Common myeloid progenitor, CD34-positive (primary cell): ENCODE results near the gene NEK11.

Source experiments
- CTCF ChIA-PET: fragments of 350-600 bp; sonication (Branson Sonifier 250); formaldehyde crosslinking; loops from one replicate; lab custom pipeline; 2021; ENCODE audit warnings: antibody characterized with exemption; lab: Charles Lee
- POLR2A ChIA-PET: fragments of 350-600 bp; sonication (Branson Sonifier 250); formaldehyde crosslinking; loops from one replicate; lab custom pipeline; 2021; ENCODE audit warnings: antibody characterized with exemption; lab: Charles Lee
- DNase-seq, 3 donors: peaks; one replicate each; pipeline versions ENCODE4 v3.0.0 to v3.0.0-alpha.2; 2013
- H3K27ac ChIP-seq, 2 experiments: 1 replicate in 1 of 2; 2 replicates in 1 of 2; pipeline ENCODE4 v1.7.0; 2013; ENCODE audit warnings: inconsistent platforms in 2 of 2, low read length in 2 of 2, mild to moderate bottlenecking in 2 of 2, low read depth in 1 of 2, moderate library complexity in 1 of 2; ENCODE audit not compliant: severe bottlenecking in 2 of 2, insufficient read depth in 1 of 2, poor library complexity in 1 of 2
- H3K27me3 ChIP-seq, 5 experiments: replicated peaks in 2 of 5; 1 replicate in 3 of 5; 2 replicates in 2 of 5; pipeline versions ENCODE4 v1.6.1 to v1.7.0; 2013; ENCODE audit warnings: low read length in 4 of 5, mild to moderate bottlenecking in 2 of 5, moderate library complexity in 2 of 5, inconsistent platforms in 1 of 5; ENCODE audit not compliant: insufficient read depth in 5 of 5, control insufficient read depth in 4 of 5
- H3K36me3 ChIP-seq, 4 experiments: 1 replicate in 2 of 4; 2 replicates in 2 of 4; pipeline versions ENCODE4 v1.6.1 to v1.7.0; 2013; ENCODE audit warnings: low read length in 3 of 4, control low read depth in 1 of 4, mild to moderate bottlenecking in 1 of 4; ENCODE audit not compliant: control insufficient read depth in 4 of 4, insufficient read depth in 4 of 4
- H3K4me1 ChIP-seq, 4 experiments: 1 replicate in 3 of 4; 2 replicates in 1 of 4; pipeline versions ENCODE4 v1.6.1 to v1.7.1; 2013; ENCODE audit warnings: low read length in 3 of 4, mild to moderate bottlenecking in 3 of 4, control low read depth in 1 of 4, inconsistent platforms in 1 of 4, moderate library complexity in 1 of 4; ENCODE audit not compliant: control insufficient read depth in 4 of 4, insufficient read depth in 4 of 4; ENCODE audit errors: control extremely low read depth in 1 of 4
- H3K4me3 ChIP-seq, 7 experiments: 1 replicate in 4 of 7; 2 replicates in 3 of 7; pipeline versions ENCODE4 v1.5.1 to v1.7.0; 2013; ENCODE audit warnings: mild to moderate bottlenecking in 7 of 7, low read length in 6 of 7, moderate library complexity in 6 of 7, inconsistent platforms in 2 of 7, low read depth in 2 of 7, control low read depth in 1 of 7; ENCODE audit not compliant: insufficient read depth in 4 of 7, control insufficient read depth in 1 of 7; ENCODE audit errors: extremely low read depth in 1 of 7
- H3K9me3 ChIP-seq, 5 experiments: 1 replicate in 4 of 5; 2 replicates in 1 of 5; pipeline versions ENCODE4 v1.6.1 to v1.7.1; 2013; ENCODE audit warnings: low read length in 4 of 5, mild to moderate bottlenecking in 2 of 5, inconsistent platforms in 1 of 5, low read depth in 1 of 5, moderate library complexity in 1 of 5; ENCODE audit not compliant: control insufficient read depth in 4 of 5, insufficient read depth in 2 of 5; ENCODE audit errors: control extremely low read depth in 1 of 5
- WGBS: methylation state at CpG from one replicate; pipeline ENCODE4 v1.1.5; 2013; ENCODE audit not compliant: insufficient coverage; 5-methylcytosine and 5-hydroxymethylcytosine counted together

Gene NEK11

DNA sequence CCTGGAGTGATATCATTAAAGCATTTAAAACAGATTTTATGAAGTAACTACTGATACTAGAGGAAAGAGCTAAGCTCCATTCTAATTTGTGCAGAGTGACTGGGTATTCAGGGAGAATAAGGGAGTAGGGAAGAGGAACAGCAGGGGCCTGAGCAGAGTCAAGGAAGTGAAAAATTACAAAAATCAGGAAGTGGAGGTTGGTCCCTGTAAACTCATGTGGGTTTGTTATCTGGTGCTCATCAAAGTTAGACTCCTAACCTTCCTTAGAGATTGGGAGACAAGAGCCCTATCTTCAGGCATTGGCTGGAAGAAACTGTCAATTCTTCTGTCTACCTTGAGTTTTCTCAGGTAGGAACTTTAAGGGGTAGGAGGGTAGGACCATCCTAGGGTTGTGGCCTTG is 82.5 kb downstream of the NEK11 start:
- peak in 2 of 3 donors; percentile 2 to 6 for DNase-seq
- peaks cover 0 to 6% (median 0%) of the 10 kb centered on the region in 5 experiments for H3K9me3 ChIP-seq
- peaks cover 0 to 4% (median 3%) of the 10 kb centered on the region in 4 experiments for H3K4me1 ChIP-seq
- no peaks in the 10 kb centered on the region for H3K36me3 ChIP-seq
- no peaks in the 10 kb centered on the region for H3K27me3 ChIP-seq
- ChIA-PET POLR2A (no interaction called here), CTCF (no interaction called here)
- H3K4me3 ChIP-seq = no peak overlapping the region
- H3K27ac ChIP-seq = no peak overlapping the region

DNA sequence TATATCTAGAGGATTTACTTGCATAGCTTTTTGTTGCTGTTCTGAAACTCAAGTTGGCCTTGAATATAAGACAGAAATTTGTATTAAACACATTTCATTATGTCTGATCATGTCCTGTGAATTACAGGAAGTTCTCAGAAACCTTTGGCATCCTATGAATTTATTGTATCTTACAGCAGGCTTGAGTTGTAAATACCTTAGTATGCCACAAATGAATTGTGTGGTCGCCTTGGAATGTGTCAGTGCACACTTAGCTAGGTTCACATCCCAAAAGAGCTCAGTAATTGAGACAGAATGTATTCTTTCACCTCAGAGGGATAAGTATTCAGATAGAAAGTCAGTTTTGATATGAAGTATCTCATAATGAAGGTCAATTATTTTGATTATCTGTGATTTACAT is 83.4 kb downstream of the NEK11 start:
- ChIA-PET POLR2A (no interaction called here), CTCF (no interaction called here)
- H3K27ac ChIP-seq = no peak overlapping the region
- WGBS = no CpG with 5 or more reads among the region's 1 CpG
- no peaks in the 10 kb centered on the region for H3K36me3 ChIP-seq
- H3K27me3 ChIP-seq = no peaks in the 10 kb centered on the region
- no peak for DNase-seq
- H3K4me1 ChIP-seq = peaks cover 0 to 4% (median 3%) of the 10 kb centered on the region in 4 experiments
- no peaks in the 10 kb centered on the region for H3K9me3 ChIP-seq
- no peak overlapping the region for H3K4me3 ChIP-seq

GRCh38 chr3:131114256-131114655 is 87.6 kb downstream of the NEK11 start:
- 87% methylated on average over 3 of the region's 3 CpGs for WGBS
- Histone ChIP-seq H3K4me1 (peaks cover 0 to 3% (median 2%) of the 10 kb centered on the region in 4 experiments), H3K27ac (no peak overlapping the region), H3K27me3 (no peaks in the 10 kb centered on the region), H3K36me3 (no peaks in the 10 kb centered on the region), H3K4me3 (no peak overlapping the region), H3K9me3 (no peaks in the 10 kb centered on the region)
- POLR2A ChIA-PET = no interaction called here
- CTCF ChIA-PET = no interaction called here
- DNase-seq = no peak

GRCh38 chr3:131125684-131126083 is 99.0 kb downstream of the NEK11 start:
- CTCF ChIA-PET = no interaction called here
- H3K36me3 ChIP-seq = no peaks in the 10 kb centered on the region

GRCh38 chr3:131140891-131141290 is 114.2 kb downstream of the NEK11 start:
- Histone ChIP-seq H3K27ac (no peak overlapping the region), H3K27me3 (peaks cover 0 to 2% (median 0%) of the 10 kb centered on the region in 5 experiments), H3K4me1 (no peaks in the 10 kb centered on the region), H3K36me3 (no peaks in the 10 kb centered on the region), H3K4me3 (no peak overlapping the region), H3K9me3 (no peaks in the 10 kb centered on the region)
- no CpG with 5 or more reads among the region's 1 CpG for WGBS
- POLR2A ChIA-PET = no interaction called here
- DNase-seq = no peak
- CTCF ChIA-PET = no interaction called here

More at GRCh38 chr3:131125684-131126083, 99.0 kb downstream of the NEK11 start:
- Histone ChIP-seq H3K9me3 (peaks cover 0 to 7% (median 3%) of the 10 kb centered on the region in 5 experiments), H3K4me1 (no peaks in the 10 kb centered on the region), H3K4me3 (no peak overlapping the region), H3K27me3 (no peaks in the 10 kb centered on the region), H3K27ac (no peak overlapping the region)
- no peak for DNase-seq
- POLR2A ChIA-PET = no interaction called here

GRCh38 chr3:131141770-131142169 is 115.1 kb downstream of the NEK11 start:
- no peak for DNase-seq
- Histone ChIP-seq H3K27ac (no peak overlapping the region), H3K36me3 (no peaks in the 10 kb centered on the region), H3K4me1 (no peaks in the 10 kb centered on the region), H3K4me3 (no peak overlapping the region), H3K9me3 (no peaks in the 10 kb centered on the region), H3K27me3 (peaks cover 0 to 2% (median 0%) of the 10 kb centered on the region in 5 experiments)
- ChIA-PET POLR2A (no interaction called here), CTCF (interaction anchor here (1.0 kb wide), 1 partner anchor 108 kb away, joined by 4 read pairs; no protein-coding TSS in a partner anchor)
- WGBS = 100% methylated on average over 2 of the region's 2 CpGs

DNA sequence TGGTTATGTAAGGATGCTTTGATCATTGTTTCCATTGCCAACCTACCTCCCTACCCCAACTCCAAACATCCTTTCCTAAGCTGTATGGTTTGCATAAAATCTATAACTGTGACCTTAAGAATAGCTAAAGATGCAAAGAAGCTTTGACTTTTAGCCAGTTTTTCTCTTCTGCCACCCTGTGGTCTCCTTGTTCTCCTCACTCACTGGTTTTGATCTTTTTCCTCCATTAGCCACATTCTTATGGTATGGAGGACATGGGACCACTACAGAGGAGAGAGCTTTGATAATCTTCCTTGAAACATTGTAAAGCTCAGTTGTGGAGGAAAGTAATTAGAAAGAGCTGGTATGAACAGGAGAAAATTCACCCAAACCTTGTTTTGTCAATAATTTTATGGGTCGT is 115.9 kb downstream of the NEK11 start:
- Histone ChIP-seq H3K27me3 (peaks cover 0 to 2% (median 0%) of the 10 kb centered on the region in 5 experiments), H3K4me1 (no peaks in the 10 kb centered on the region), H3K27ac (no peak overlapping the region), H3K4me3 (no peak overlapping the region), H3K36me3 (no peaks in the 10 kb centered on the region), H3K9me3 (no peaks in the 10 kb centered on the region)
- CTCF ChIA-PET = interaction anchor here (0.7 to 1.0 kb wide), 2 partner anchors 89 to 109 kb away, joined by 3 to 4 read pairs; no protein-coding TSS in a partner anchor
- POLR2A ChIA-PET = interaction anchor here (0.6 kb wide), 2 partner anchors 61 to 760 kb away, joined by 3 read pairs; no protein-coding TSS in a partner anchor
- peak in 2 of 3 donors; percentile 4 to 9 for DNase-seq
- no CpG with 5 or more reads among the region's 1 CpG for WGBS
